ENCODE measurements around the gene PF4V1. TPM values are rescaled to one million over a fixed set of nuclear protein-coding genes. Genes with fewer than 3 reads are reported as not detected.

The PF4V1 gene
- total and polyA plus RNA-seq, 2 of the 13 experiments (the other 11 are each of a cell fraction or from before 2014, with no cell fraction given): not detected

DNA sequence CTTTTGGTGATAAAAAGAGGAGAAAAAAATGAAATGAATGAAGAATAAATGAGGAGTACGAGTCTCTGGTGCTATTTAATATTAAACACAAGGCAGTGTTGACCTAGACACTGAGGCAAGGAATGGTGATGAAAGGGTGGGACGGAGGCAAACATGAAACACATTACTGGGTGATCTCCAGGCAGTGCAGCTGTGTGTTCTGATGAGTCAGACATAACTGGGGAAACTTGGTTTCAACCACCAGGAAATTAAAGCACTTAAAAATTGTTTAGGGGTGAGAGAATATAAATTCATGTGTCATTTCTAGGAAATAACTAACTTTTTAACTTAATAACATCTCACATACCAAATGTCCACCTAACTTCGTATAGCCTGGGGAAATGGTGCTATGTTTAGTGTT is 36.3 kb upstream of the PF4V1 start:
- Histone ChIP-seq H3K4me3 (replicated peaks in 1 of 3; ENCODE audit: insufficient read depth in 1 of 3, low read depth in 2 of 3, low read length in 3 of 3) (no peak overlapping the region), H3K79me2 (ENCODE audit: insufficient read depth, low read length) (no peaks in the 10 kb centered on the region), H3K27ac (ENCODE audit: extremely low read length, insufficient read depth, low read length) (no peak overlapping the region), H3K36me3 (replicated peaks in 1 of 2; ENCODE audit: control insufficient read depth in 1 of 2, insufficient read depth in 2 of 2, low read length in 2 of 2) (no peaks in the 10 kb centered on the region), H3K4me2 (ENCODE audit: low read depth, low read length) (no peak overlapping the region), H3K27me3 (ENCODE audit: control insufficient read depth in 1 of 2, insufficient read depth in 2 of 2, low read length in 2 of 2) (no peaks in the 10 kb centered on the region; a peak in 1 of 5 replicates), H3K9me3 (ENCODE audit: low read length) (no peaks in the 10 kb centered on the region), H3K4me1 (ENCODE audit: insufficient read depth, low read length) (no peaks in the 10 kb centered on the region), H2AFZ (ENCODE audit: low read length) (no peak overlapping the region), H4K20me1 (ENCODE audit: insufficient read depth, low read length) (no peaks in the 10 kb centered on the region), H3K9ac (ENCODE audit: insufficient read depth, low read depth, low read length) (no peak overlapping the region)
- TF ChIP-seq ZNF256 (CRISPR knock-in tag; conservative IDR thresholded peaks at IDR 0.05): no peak
- TF ChIP-seq NFIC (IDR thresholded peaks at IDR 0.05; ENCODE audit: low read length): no peak
- TF ChIP-seq RAD21 (CRISPR knock-in tag; IDR thresholded peaks at IDR 0.05): no peak
- no peak for TF ChIP-seq CSRNP2 (CRISPR knock-in tag; conservative IDR thresholded peaks at IDR 0.05; ENCODE audit: low read depth)
- TF ChIP-seq KMT2A (CRISPR knock-in tag; IDR thresholded peaks at IDR 0.05): no peak
- no peak for TF ChIP-seq TMF1 (CRISPR knock-in tag; IDR thresholded peaks at IDR 0.05; ENCODE audit: low read depth)
- TF ChIP-seq SRSF4 (IDR thresholded peaks at IDR 0.05; ENCODE audit: low read depth, low read length, poor library complexity, severe bottlenecking): no peak
- TF ChIP-seq ZNF230 (CRISPR knock-in tag; IDR thresholded peaks at IDR 0.05): no peak
- TF ChIP-seq LBX2 (CRISPR knock-in tag; IDR thresholded peaks at IDR 0.05; ENCODE audit: borderline replicate concordance): no peak
- TF ChIP-seq STAT5B (CRISPR knock-in tag; IDR thresholded peaks at IDR 0.05): no peak
- TF ChIP-seq NR1H2 (CRISPR knock-in tag; IDR thresholded peaks at IDR 0.05; ENCODE audit: borderline replicate concordance, low read depth): no peak
- ChIA-PET POLR2A (no interaction called here), CTCF (ENCODE audit: low intra/inter-chr PET ratio, low total read pairs) (no interaction called here)
- 5% methylated on average over 3 of the region's 3 CpGs for WGBS (ENCODE audit: low lambda C conversion rate)
- in situ Hi-C loops (cut with HindIII; ENCODE audit: extremely low pct_ligation_motif_present, low pct_unique_long_range_greater_than_20kb) (no loop called here), intact Hi-C loops (cut with micrococcal nuclease; ENCODE audit: unreplicated experiment) (no loop called here)
- FAIRE-seq: no peak
- no peak for ATAC-seq
- no peak for DNase-seq (ENCODE audit: low spot score)
- no TSS peak for BruUV-seq (replicated peaks)
